Prostate gland (tissue), 2 donors: Measurements from ENCODE around the gene TRAK1. TPM values are rescaled to one million over a fixed set of nuclear protein-coding genes. Genes with fewer than 3 reads are reported as not detected.
A peak's percentile ranks its signal among the peaks of the same experiment; 100 is the strongest.

Experiments used
- DNase-seq: peaks from one replicate; pipeline ENCODE4 v3.0.0-alpha.2; 2019; ENCODE audit warnings: low spot score
- H3K27ac ChIP-seq, 2 donors: fragments of 200-600 bp; sonication (generic); 2 replicates each; pipeline ENCODE4 v1.5.1; 2017 to 2019
- H3K27me3 ChIP-seq: fragments of 200-600 bp; sonication (generic); replicated peaks from 2 replicates; pipeline ENCODE4 v1.5.1; 2019; ENCODE audit not compliant: insufficient read depth
- H3K36me3 ChIP-seq, 2 donors: fragments of 200-600 bp; sonication (generic); 1 replicate in 1 of 2; 2 replicates in 1 of 2; pipeline versions ENCODE4 v1.5.1 to v1.8.1; 2017 to 2019
- H3K4me1 ChIP-seq: fragments of 200-600 bp; sonication (generic); replicated peaks from 2 replicates; pipeline ENCODE4 v1.5.1; 2019
- H3K4me3 ChIP-seq, 2 donors: fragments of 200-600 bp; sonication (generic); 2 replicates each; pipeline ENCODE4 v1.5.1; 2017 to 2019
- H3K9me3 ChIP-seq: fragments of 200-600 bp; sonication (generic); 2 replicates; pipeline ENCODE4 v1.5.1; 2017
- CTCF ChIP-seq, 4 experiments: fragments of 200-600 bp in 2 of 4; fragments of 450-650 bp in 2 of 4; sonication (generic) in 2 of 4; IDR thresholded peaks; 1 replicate in 3 of 4; 2 replicates in 1 of 4; pipeline ENCODE4 v1.5.1; 2016 to 2019; ENCODE audit warnings: antibody characterized with exemption in 4 of 4, mild to moderate bottlenecking in 2 of 4, moderate library complexity in 2 of 4
- POLR2A ChIP-seq: fragments of 450-650 bp; IDR thresholded peaks from one replicate; pipeline ENCODE4 v1.6.1; 2016; ENCODE audit warnings: antibody characterized with exemption, mild to moderate bottlenecking
- POLR2AphosphoS5 ChIP-seq: sonication (generic); formaldehyde crosslinking; IDR thresholded peaks from one replicate; pipeline ENCODE4 v1.6.1; 2017; ENCODE audit warnings: antibody characterized with exemption
- WGBS: methylation state at CpG from one replicate; pipeline ENCODE4 v1.1.5; 2018; 5-methylcytosine and 5-hydroxymethylcytosine counted together
- intact Hi-C: fragments of 100-400 bp; cut with DNase I; formaldehyde crosslinking; loops from one replicate; pipeline ENCODE4 v1.14.2; 2022
- total RNA-seq, 2 donors: library from RNA; depleted of rRNA; stranded (reverse); fragments of >200 nt; gene quantifications; one replicate each; pipeline ENCODE4 v1.1.0, GENCODE V29; 2016

TRAK1 gene
- total RNA-seq, 2 donors from 2014 or later, result 35.6 to 80.3 TPM

GRCh38 chr3:42190701-42191442, 99.7 kb downstream of the TRAK1 start:
- TF ChIP-seq POLR2A (no peak), POLR2AphosphoS5 (peak; percentile 23), CTCF (IDR thresholded peaks at IDR 0.05) (peak; percentile 84 to 97 (median 86))
- no peak overlapping the region for H3K27ac ChIP-seq
- H3K36me3 ChIP-seq, result peaks cover 0 to 6% of the 10 kb centered on the region in 2 donors
- H3K9me3 ChIP-seq, result no peaks in the 10 kb centered on the region
- DNase-seq, result peak; percentile 82
- 47% methylated on average over 11 of the region's 11 CpGs for WGBS
- intact Hi-C loops, result loop anchor here (2.0 to 5.0 kb wide), 3 partner anchors 74 to 299 kb away; no protein-coding TSS in a partner anchor
- H3K27me3 ChIP-seq, result no peaks in the 10 kb centered on the region
- H3K4me3 ChIP-seq, result no peak overlapping the region
- no peaks in the 10 kb centered on the region for H3K4me1 ChIP-seq

- Histone ChIP-seq H3K4me3 (no peak overlapping the region), H3K9me3 (no peaks in the 10 kb centered on the region), H3K4me1 (no peaks in the 10 kb centered on the region), H3K36me3 (peaks cover 0 to 6% of the 10 kb centered on the region in 2 donors), H3K27me3 (no peaks in the 10 kb centered on the region), H3K27ac (no peak overlapping the region)
- no peak for DNase-seq
- 88% methylated on average over 4 of the region's 4 CpGs for WGBS
- intact Hi-C loops, result loop anchor here (2.0 to 5.0 kb wide), 3 partner anchors 75 to 299 kb away; no protein-coding TSS in a partner anchor
- no peak for TF ChIP-seq POLR2A
- no peak for TF ChIP-seq POLR2AphosphoS5
- TF ChIP-seq CTCF (IDR thresholded peaks at IDR 0.05), result no peak
Observed at GRCh38 chr3:42191443-42191747, 100.2 kb downstream of the TRAK1 start.

- intact Hi-C loops, result loop anchor here (5.0 kb wide), 2 partner anchors 90 to 300 kb away; no protein-coding TSS in a partner anchor
- peaks cover 0 to 6% of the 10 kb centered on the region in 2 donors for H3K36me3 ChIP-seq
Observed at GRCh38 chr3:42192334-42193200, 101.4 kb downstream of the TRAK1 start.

GRCh38 chr3:42194943-42195510, 103.9 kb downstream of the TRAK1 start:
- H3K9me3 ChIP-seq, result no peaks in the 10 kb centered on the region
- H3K36me3 ChIP-seq, result peaks cover 0 to 6% of the 10 kb centered on the region in 2 donors
- 92% methylated on average over 7 of the region's 7 CpGs for WGBS
- DNase-seq, result no peak
- intact Hi-C loops, result loop anchor here (5.0 kb wide), 2 partner anchors 93 to 303 kb away; no protein-coding TSS in a partner anchor
- no peaks in the 10 kb centered on the region for H3K27me3 ChIP-seq
- H3K4me3 ChIP-seq, result no peak overlapping the region
- H3K27ac ChIP-seq, result no peak overlapping the region
- H3K4me1 ChIP-seq, result no peaks in the 10 kb centered on the region
- TF ChIP-seq POLR2A, result no peak
- TF ChIP-seq POLR2AphosphoS5, result no peak
- TF ChIP-seq CTCF (IDR thresholded peaks at IDR 0.05), result no peak

More at GRCh38 chr3:42192334-42193200, 101.4 kb downstream of the TRAK1 start:
- Histone ChIP-seq H3K4me1 (no peaks in the 10 kb centered on the region), H3K27ac (no peak overlapping the region), H3K27me3 (no peaks in the 10 kb centered on the region), H3K4me3 (no peak overlapping the region), H3K9me3 (no peaks in the 10 kb centered on the region)
- TF ChIP-seq POLR2A, result no peak
- TF ChIP-seq POLR2AphosphoS5, result no peak
- no peak for TF ChIP-seq CTCF (IDR thresholded peaks at IDR 0.05)
- no peak for DNase-seq
- 92% methylated on average over 8 of the region's 8 CpGs for WGBS
